Fibroblast of the aortic adventitia (primary cell): ENCODE measurements around the gene SNTB2. TPM values are rescaled to one million over a fixed set of nuclear protein-coding genes. Genes with fewer than 3 reads are reported as not detected.
A peak's percentile ranks its signal among the peaks of the same experiment; 100 is the strongest.

Experiments
- DNase-seq: peaks from one replicate; pipeline ENCODE4 v3.0.0-alpha.2; 2010; ENCODE audit warnings: low read depth
- H3K4me3 ChIP-seq: 2 replicates; pipeline ENCODE4 v1.5.1; 2011; ENCODE audit warnings: low read depth, mild to moderate bottlenecking, control low read depth, low read length, moderate library complexity
- total RNA-seq: library from RNA; depleted of rRNA; stranded (reverse); fragments of >200 nt; gene quantifications from 2 replicates; pipeline ENCODE4 v1.2.3, GENCODE V29; 2012; ENCODE audit warnings: low replicate concordance
- TF ChIP-seq, protein P1 (sequence below): IDR thresholded peaks from 2 replicates; pipeline ENCODE4 v1.5.1; 2011; ENCODE audit warnings: mild to moderate bottlenecking, low read length, control low read depth, inconsistent platforms; ENCODE audit not compliant: insufficient read depth

The SNTB2 gene
- total RNA-seq, 1 donor = 40.6 TPM

DNA sequence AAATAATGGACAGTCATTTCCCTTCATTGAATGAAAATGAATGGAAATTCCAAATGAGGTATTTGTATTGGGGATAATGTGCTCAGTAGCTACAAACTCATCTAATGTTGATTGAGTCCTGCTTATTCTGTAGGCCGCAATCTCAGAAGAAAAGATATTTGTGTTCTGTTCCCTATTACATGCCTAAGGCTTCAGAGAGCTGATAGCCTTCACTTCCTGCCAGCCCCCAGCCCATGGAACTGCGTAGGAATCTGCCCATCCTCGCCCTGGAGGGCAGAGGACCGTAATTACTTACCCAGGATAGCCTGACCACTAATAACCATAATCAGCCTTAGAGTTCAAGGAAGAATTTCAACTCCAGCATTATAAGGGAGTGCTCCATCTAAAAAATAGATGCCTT is 17.9 kb upstream of the SNTB2 start:
- no peak overlapping the region for H3K4me3 ChIP-seq
- DNase-seq = no peak
- TF ChIP-seq, protein P1, sequence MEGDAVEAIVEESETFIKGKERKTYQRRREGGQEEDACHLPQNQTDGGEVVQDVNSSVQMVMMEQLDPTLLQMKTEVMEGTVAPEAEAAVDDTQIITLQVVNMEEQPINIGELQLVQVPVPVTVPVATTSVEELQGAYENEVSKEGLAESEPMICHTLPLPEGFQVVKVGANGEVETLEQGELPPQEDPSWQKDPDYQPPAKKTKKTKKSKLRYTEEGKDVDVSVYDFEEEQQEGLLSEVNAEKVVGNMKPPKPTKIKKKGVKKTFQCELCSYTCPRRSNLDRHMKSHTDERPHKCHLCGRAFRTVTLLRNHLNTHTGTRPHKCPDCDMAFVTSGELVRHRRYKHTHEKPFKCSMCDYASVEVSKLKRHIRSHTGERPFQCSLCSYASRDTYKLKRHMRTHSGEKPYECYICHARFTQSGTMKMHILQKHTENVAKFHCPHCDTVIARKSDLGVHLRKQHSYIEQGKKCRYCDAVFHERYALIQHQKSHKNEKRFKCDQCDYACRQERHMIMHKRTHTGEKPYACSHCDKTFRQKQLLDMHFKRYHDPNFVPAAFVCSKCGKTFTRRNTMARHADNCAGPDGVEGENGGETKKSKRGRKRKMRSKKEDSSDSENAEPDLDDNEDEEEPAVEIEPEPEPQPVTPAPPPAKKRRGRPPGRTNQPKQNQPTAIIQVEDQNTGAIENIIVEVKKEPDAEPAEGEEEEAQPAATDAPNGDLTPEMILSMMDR = no peak

DNA sequence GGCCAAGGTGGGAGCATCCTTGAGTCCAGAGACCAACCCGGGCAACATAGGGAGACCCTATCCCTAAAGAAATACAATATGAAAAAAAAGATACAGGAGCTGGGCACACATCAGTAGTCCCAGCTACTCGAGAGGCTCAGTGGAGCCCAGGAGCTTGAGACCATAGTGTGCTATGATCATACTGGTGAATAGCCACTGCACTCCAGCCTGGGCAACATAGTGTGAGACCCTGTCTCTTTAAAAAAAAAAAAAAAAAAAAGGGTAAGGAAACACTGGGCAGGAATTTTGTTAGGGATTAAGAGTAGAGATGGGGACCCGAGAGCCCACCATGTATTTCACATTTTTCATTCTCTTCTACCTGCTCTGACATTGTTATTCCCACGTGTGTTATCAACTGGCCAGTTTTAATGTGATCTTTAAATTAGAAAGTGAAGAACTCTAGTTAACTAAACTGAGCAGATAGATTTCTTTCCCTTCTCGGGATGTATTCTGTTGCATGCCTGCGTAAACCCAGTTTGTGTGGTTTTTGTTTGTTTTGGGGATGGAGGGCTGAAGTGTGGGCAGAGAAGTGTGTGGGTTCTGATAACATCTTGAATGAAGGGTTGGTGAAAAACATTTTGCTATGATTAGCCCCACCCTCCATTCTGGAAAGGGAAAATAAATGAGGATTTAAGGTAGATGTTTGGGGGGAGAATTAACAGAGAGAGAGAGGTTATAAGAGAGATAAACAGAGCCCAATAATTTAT is 17.2 kb upstream of the SNTB2 start:
- H3K4me3 ChIP-seq = no peak overlapping the region
- TF ChIP-seq, protein P1 = no peak
- no peak for DNase-seq

DNA sequence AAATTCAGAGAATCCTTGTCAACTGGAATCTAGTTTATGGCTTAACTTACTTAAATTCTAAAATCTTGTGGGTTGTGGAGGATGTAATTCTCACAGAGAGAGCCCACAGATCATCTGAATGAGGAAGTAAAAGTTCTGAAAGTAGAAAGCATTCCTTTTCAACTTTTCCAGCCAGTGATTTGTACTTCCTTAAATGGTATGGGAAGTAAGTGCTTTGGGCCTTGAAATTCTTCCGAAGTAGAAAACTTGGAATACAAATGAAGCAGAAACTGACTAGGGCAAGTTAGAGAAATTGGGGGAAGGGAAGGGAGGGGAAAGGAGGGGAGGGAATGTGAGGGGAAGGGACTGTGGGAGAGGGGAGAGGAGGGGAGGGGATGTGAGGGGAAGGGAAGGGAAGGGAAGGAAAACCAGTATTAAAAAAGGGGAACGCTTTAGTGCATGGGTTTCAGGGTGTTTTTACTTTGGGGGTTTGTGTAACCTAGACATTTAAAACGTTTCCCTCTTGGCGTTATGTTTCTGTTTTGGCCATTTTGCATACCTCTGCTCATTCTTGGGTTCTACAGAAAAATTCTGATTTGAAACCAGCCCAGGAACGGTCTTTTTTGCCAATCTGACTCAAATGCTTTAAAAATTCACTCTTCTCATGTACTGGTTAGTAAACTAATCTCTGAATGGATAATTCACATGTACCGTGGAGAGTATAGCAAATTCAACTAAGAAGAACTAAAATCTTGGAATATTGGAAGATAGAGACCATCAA is 15.5 kb upstream of the SNTB2 start:
- H3K4me3 ChIP-seq = no peak overlapping the region
- TF ChIP-seq, protein P1 = no peak
- DNase-seq = peak; percentile 76

DNA sequence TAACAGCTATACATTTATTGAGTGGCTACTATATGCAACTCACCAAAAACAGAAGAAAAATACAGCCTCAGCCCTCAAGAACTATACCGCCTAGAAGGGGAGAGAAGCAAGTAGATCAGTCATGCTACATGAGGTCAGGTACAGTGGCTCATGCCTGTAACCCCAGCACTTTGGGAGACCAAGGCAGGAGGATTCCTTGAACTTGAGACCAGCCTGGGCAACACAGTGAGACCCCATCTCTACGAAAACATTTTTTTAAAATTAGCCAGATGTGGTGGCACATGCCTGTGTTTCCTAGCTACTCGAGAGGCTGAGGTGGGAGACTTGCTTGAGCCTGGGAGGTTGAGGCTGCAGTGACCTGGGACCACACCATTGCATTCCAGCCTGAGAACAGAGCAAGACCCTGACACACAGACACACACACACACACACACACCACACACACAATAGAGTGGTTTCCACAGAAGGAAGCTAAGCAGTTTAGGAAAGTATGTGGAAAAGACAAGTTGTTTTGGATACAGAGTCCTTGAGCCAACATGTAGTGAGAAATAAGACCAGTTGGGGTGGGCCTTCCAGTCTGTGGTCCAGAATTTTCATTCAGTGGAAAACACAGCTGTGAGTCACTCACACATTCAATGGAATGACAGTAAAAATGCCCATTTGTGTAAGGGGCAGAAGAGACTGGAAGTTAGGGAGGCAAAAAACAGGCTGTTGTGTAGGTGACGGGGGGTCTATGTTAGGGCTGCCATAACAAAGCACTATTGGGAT is 10.7 kb upstream of the SNTB2 start:
- peak; percentile 82 for DNase-seq
- TF ChIP-seq, protein P1 = no peak
- H3K4me3 ChIP-seq = no peak overlapping the region

DNA sequence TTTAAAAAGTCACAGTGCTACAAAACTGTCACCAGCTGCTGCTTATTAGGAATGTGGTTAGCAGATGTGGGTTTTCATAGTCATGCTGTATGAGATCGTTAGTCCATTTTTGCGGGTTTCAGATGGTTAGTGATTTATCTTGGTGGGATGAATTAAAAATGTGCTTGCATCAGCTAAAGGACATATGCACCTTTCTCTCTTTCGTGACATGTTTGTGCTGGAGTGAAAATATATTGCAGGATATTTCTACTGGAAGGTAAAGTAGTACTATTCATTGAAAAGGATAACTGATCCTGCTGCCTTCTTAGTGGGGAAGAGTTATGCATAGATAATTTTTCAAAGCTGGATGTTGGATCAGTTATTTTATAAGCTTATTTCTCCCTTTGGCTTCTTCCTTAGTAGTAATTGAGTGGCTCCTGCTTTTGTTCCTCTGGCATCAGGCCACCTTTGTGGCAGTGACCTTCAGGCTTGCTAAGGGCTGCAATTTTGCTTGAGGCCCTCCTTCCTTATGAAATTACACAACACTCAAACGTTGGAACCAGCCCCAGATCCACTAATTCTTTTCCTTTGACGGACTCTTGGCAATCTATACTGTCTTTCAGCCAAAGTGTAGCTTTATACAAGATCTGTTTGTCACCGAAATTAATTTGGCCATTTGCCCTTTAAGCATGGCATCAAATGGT is 7.5 kb upstream of the SNTB2 start:
- no peak overlapping the region for H3K4me3 ChIP-seq
- TF ChIP-seq, protein P1 = no peak
- peak; percentile 98 for DNase-seq

DNA sequence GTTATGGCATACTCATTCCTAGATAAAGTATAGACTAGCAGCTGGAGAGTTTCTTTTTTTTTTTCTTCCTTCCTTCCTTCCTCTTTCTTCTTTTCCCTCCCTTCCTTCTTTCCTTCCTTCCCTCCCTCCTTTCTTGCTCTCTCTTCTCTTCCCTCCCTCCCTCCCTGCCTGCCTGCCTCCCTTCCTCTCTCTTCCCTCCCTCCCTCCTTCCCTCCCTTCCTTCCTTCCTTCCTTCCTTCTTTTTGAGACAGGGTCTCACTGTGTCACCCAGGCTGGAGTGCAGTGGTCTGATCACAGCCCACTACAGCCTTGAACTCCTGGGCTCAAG is 7.0 kb upstream of the SNTB2 start:
- no peak overlapping the region for H3K4me3 ChIP-seq
- no peak for DNase-seq
- TF ChIP-seq, protein P1 = no peak
